Measurements from ENCODE around the gene NDC80. TPM values are rescaled to one million over a fixed set of nuclear protein-coding genes. Genes with fewer than 3 reads are reported as not detected.

The NDC80 gene
- total and polyA plus RNA-seq, 9 of the 15 experiments (the other 6 are each of a cell fraction or from before 2014, with no cell fraction given), result 65.2 to 97.9 (median 83.3) TPM

- TF ChIP-seq THRB (CRISPR knock-in tag; conservative IDR thresholded peaks at IDR 0.05) (no peak), ZZZ3 (IDR thresholded peaks at IDR 0.05) (no peak), ZFP1 (CRISPR knock-in tag; IDR thresholded peaks at IDR 0.05) (no peak), HCFC1 (IDR thresholded peaks at IDR 0.05; ENCODE audit: low read depth, low read length) (peak; percentile 69), MXD1 (CRISPR knock-in tag; IDR thresholded peaks at IDR 0.05; ENCODE audit: borderline replicate concordance, poor library complexity, severe bottlenecking) (peak; percentile 60), SMARCB1 (IDR thresholded peaks at IDR 0.05; ENCODE audit: insufficient read length, low read depth) (no peak), CAMTA2 (CRISPR knock-in tag; conservative IDR thresholded peaks at IDR 0.05) (peak; percentile 13; the same call in 1 of the 2 replicates), CBX5 (IDR thresholded peaks at IDR 0.05; ENCODE audit: borderline replicate concordance, low read depth) (0 out of 2 replicates have a peak, but pooled peaks have one; percentile 17), FOXA1 (IDR thresholded peaks at IDR 0.05; ENCODE audit: borderline replicate concordance) (no peak), ELK1 (CRISPR knock-in tag; IDR thresholded peaks at IDR 0.05) (peak; percentile 13; the same call in 1 of the 2 replicates), TFE3 (CRISPR knock-in tag; IDR thresholded peaks at IDR 0.05) (no peak), EWSR1 (IDR thresholded peaks at IDR 0.05; ENCODE audit: borderline replicate concordance, low read depth, partially characterized antibody) (no peak), MAZ (CRISPR knock-in tag; conservative IDR thresholded peaks at IDR 0.05 in 1 of 2, IDR thresholded peaks at IDR 0.05 in 1 of 2) (peak; percentile 72 to 90), CTCFL (IDR thresholded peaks at IDR 0.05; ENCODE audit: borderline replicate concordance, insufficient read depth, low read depth, low read length, poor library complexity, severe bottlenecking) (peak; percentile 70), ETS2 (tag; IDR thresholded peaks at IDR 0.05; ENCODE audit: borderline replicate concordance, poor library complexity, severe bottlenecking) (no peak), ZNF57 (CRISPR knock-in tag; IDR thresholded peaks at IDR 0.05) (no peak), RBFOX2 (IDR thresholded peaks at IDR 0.05; ENCODE audit: low read depth, low read length) (peak; percentile 96), MIER1 (IDR thresholded peaks at IDR 0.05; ENCODE audit: low read depth) (no peak), ETV6 (IDR thresholded peaks at IDR 0.05; ENCODE audit: borderline replicate concordance in 1 of 2, low read depth in 2 of 2, low read length in 1 of 2) (no peak), ETV6 (CRISPR knock-in tag; IDR thresholded peaks at IDR 0.05; ENCODE audit: borderline replicate concordance) (peak; percentile 83; the same call in 1 of the 2 replicates)
Observed at GRCh38 chr18:2655178-2655953, 84.0 kb downstream of the NDC80 start, which contains the start of gene SMCHD1 (continued).

Data from K562 (cell line).